OCI-LY1 (cell line): ENCODE results near the gene CDHR3.

Source experiments
- EZH2 ChIP-seq: fragments of 200-600 bp; sonication (generic), shearing (Covaris generic); IDR thresholded peaks from 2 replicates; pipeline ENCODE4 v1.8.0; 2017; ENCODE audit warnings: borderline replicate concordance, mixed run types, mild to moderate bottlenecking, antibody characterized with exemption, low read length, moderate library complexity, mixed read lengths
- TF ChIP-seq, protein P1 (sequence below): fragments of 200-600 bp; sonication (generic), shearing (Covaris generic); IDR thresholded peaks from 2 replicates; pipeline ENCODE4 v1.5.1; 2017; ENCODE audit warnings: mild to moderate bottlenecking, antibody characterized with exemption, low read length, moderate library complexity, mixed read lengths

DNA sequence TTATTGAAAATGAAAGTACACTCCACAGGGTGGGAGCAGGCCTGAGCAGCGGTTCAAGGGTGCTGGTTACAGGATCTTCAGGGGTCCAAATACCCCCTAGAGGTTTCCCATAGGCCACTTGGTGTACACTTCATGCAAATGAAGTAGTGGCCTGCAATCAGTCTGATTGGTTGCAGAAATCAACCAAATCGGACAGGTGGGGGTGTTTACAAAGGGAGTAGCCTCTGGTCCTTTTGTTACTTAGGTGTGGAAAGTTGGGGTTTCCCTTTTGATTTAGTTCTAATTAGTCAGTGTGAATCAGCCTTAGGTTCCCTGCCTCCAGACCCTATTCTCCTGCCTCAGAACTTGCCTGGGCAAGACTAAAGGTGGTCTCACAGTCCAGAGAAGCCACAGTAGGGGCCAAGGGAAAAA lies 99.5 kb downstream of the CDHR3 start:
- no peak for TF ChIP-seq EZH2
- TF ChIP-seq, protein P1, sequence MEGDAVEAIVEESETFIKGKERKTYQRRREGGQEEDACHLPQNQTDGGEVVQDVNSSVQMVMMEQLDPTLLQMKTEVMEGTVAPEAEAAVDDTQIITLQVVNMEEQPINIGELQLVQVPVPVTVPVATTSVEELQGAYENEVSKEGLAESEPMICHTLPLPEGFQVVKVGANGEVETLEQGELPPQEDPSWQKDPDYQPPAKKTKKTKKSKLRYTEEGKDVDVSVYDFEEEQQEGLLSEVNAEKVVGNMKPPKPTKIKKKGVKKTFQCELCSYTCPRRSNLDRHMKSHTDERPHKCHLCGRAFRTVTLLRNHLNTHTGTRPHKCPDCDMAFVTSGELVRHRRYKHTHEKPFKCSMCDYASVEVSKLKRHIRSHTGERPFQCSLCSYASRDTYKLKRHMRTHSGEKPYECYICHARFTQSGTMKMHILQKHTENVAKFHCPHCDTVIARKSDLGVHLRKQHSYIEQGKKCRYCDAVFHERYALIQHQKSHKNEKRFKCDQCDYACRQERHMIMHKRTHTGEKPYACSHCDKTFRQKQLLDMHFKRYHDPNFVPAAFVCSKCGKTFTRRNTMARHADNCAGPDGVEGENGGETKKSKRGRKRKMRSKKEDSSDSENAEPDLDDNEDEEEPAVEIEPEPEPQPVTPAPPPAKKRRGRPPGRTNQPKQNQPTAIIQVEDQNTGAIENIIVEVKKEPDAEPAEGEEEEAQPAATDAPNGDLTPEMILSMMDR = no peak
